RWPE2 (cell line): ENCODE data around the gene HECTD4.

Experiments
- ATAC-seq: fragments of 200-7000 bp; cut with Tn5 transposase; 3 replicates; pipeline ENCODE4 v1.9.1; 2021; ENCODE audit warnings: low read depth
- DNase-seq: peaks from one replicate; pipeline ENCODE4 v3.0.0-alpha.2; 2020; ENCODE audit warnings: low spot score
- H3K27ac ChIP-seq: fragments of 450-650 bp; 2 replicates; pipeline ENCODE4 v1.5.1; 2017; ENCODE audit warnings: mild to moderate bottlenecking; ENCODE audit not compliant: poor library complexity, severe bottlenecking
- H3K27me3 ChIP-seq: fragments of 250-450 bp; sonication (Bioruptor Pico); 2 replicates; pipeline ENCODE4 v1.5.1; 2021; ENCODE audit warnings: mild to moderate bottlenecking, moderate library complexity; ENCODE audit not compliant: insufficient read depth, poor library complexity, severe bottlenecking
- H3K36me3 ChIP-seq: fragments of 250-450 bp; sonication (Bioruptor Pico); 2 replicates; pipeline ENCODE4 v1.5.1; 2020; ENCODE audit warnings: low read depth, mild to moderate bottlenecking, moderate library complexity
- H3K4me1 ChIP-seq: fragments of 250-450 bp; sonication (Bioruptor Pico); 2 replicates; pipeline ENCODE4 v1.5.1; 2021; ENCODE audit warnings: mild to moderate bottlenecking, moderate library complexity; ENCODE audit not compliant: insufficient read depth, poor library complexity, severe bottlenecking
- H3K4me3 ChIP-seq: fragments of 250-450 bp; sonication (Bioruptor Pico); 2 replicates; pipeline ENCODE4 v1.5.1; 2021; ENCODE audit warnings: mild to moderate bottlenecking, moderate library complexity; ENCODE audit not compliant: severe bottlenecking
- H3K9me3 ChIP-seq: fragments of 250-450 bp; sonication (Bioruptor Pico); 2 replicates; pipeline ENCODE4 v1.5.1; 2021; ENCODE audit warnings: mild to moderate bottlenecking, moderate library complexity; ENCODE audit not compliant: severe bottlenecking
- CTCF ChIP-seq: fragments of 450-650 bp; IDR thresholded peaks from one replicate; pipeline ENCODE4 v1.5.1; 2017; ENCODE audit warnings: mild to moderate bottlenecking, moderate library complexity; ENCODE audit not compliant: poor library complexity, severe bottlenecking

Gene HECTD4

GRCh38 chr12:112427760-112428159 is 45.5 kb upstream of the HECTD4 start:
- peaks cover 16% of the 10 kb centered on the region for H3K36me3 ChIP-seq
- TF ChIP-seq CTCF: no peak
- ATAC-seq (no peak), DNase-seq (no peak)
- no peak overlapping the region for H3K4me3 ChIP-seq
- H3K27ac ChIP-seq: no peak overlapping the region
- no peaks in the 10 kb centered on the region for H3K27me3 ChIP-seq
- H3K4me1 ChIP-seq: no peaks in the 10 kb centered on the region
- no peaks in the 10 kb centered on the region for H3K9me3 ChIP-seq

GRCh38 chr12:112425582-112426382 is 43.6 kb upstream of the HECTD4 start:
- H3K27me3 ChIP-seq: no peaks in the 10 kb centered on the region
- peaks cover 22% of the 10 kb centered on the region for H3K36me3 ChIP-seq
- no peak for TF ChIP-seq CTCF
- H3K27ac ChIP-seq: no peak overlapping the region
- ATAC-seq (no peak), DNase-seq (no peak)
- no peaks in the 10 kb centered on the region for H3K9me3 ChIP-seq
- H3K4me3 ChIP-seq: no peak overlapping the region
- no peaks in the 10 kb centered on the region for H3K4me1 ChIP-seq

- ATAC-seq: no peak
- TF ChIP-seq CTCF: no peak
- Histone ChIP-seq H3K36me3 (peaks cover 23% of the 10 kb centered on the region), H3K4me1 (peaks cover 3% of the 10 kb centered on the region), H3K9me3 (no peaks in the 10 kb centered on the region), H3K27ac (no peak overlapping the region), H3K27me3 (no peaks in the 10 kb centered on the region), H3K4me3 (no peak overlapping the region)
- DNase-seq: no peak
Measured at GRCh38 chr12:112424126-112424525, 41.9 kb upstream of the HECTD4 start.

GRCh38 chr12:112422531-112422930 is 40.3 kb upstream of the HECTD4 start:
- H3K4me1 ChIP-seq: peaks cover 3% of the 10 kb centered on the region
- no peak for TF ChIP-seq CTCF
- no peaks in the 10 kb centered on the region for H3K9me3 ChIP-seq
- peaks cover 19% of the 10 kb centered on the region for H3K36me3 ChIP-seq
- ATAC-seq (no peak), DNase-seq (no peak)
- H3K4me3 ChIP-seq: no peak overlapping the region
- H3K27me3 ChIP-seq: no peaks in the 10 kb centered on the region
- no peak overlapping the region for H3K27ac ChIP-seq

GRCh38 chr12:112421363-112421762 is 39.1 kb upstream of the HECTD4 start:
- Histone ChIP-seq H3K27me3 (no peaks in the 10 kb centered on the region), H3K9me3 (no peaks in the 10 kb centered on the region), H3K4me1 (peaks cover 3% of the 10 kb centered on the region), H3K27ac (no peak overlapping the region), H3K4me3 (no peak overlapping the region), H3K36me3 (peaks cover 14% of the 10 kb centered on the region)
- TF ChIP-seq CTCF: no peak
- ATAC-seq (no peak), DNase-seq (no peak)
